Hippocampal formation (tissue), 2 donors: Measurements from ENCODE around the gene SSBP2.
"Not testable (repeated sequence)": the region's sequence is repeated elsewhere in the genome, so short reads cannot be mapped to it uniquely, and the experiment has no call there.

Experiments
- DNase-seq, 2 donors: peaks; one replicate each; lab custom pipeline; 2025; lab: John Stamatoyannopoulos, UW

Gene SSBP2

GRCh38 chr5:81729276-81729675 is 21.6 kb downstream of the SSBP2 start:
- DNase-seq: no peak

- no peak for DNase-seq
These were observed 22.6 kb downstream of the SSBP2 start for GRCh38 chr5:81728301-81728700.

- DNase-seq: no peak
These were observed 24.6 kb downstream of the SSBP2 start for GRCh38 chr5:81726297-81726696.

- no peak for DNase-seq
These were observed 26.3 kb downstream of the SSBP2 start for GRCh38 chr5:81724571-81724970.

GRCh38 chr5:81724108-81724507 is 26.8 kb downstream of the SSBP2 start:
- no peak for DNase-seq

GRCh38 chr5:81721049-81721448 is 29.8 kb downstream of the SSBP2 start:
- no peak for DNase-seq

GRCh38 chr5:81719743-81720345 is 31.1 kb downstream of the SSBP2 start:
- no peak for DNase-seq

- DNase-seq: no peak
These were observed 32.6 kb downstream of the SSBP2 start for GRCh38 chr5:81718300-81718699.

- DNase-seq: no peak
These were observed 33.0 kb downstream of the SSBP2 start for GRCh38 chr5:81717860-81718259.

- no peak for DNase-seq
These were observed 33.7 kb downstream of the SSBP2 start for GRCh38 chr5:81717226-81717625.

GRCh38 chr5:81714076-81714475 is 36.8 kb downstream of the SSBP2 start:
- DNase-seq: not testable (repeated sequence)

- no peak for DNase-seq
These were observed 42.0 kb downstream of the SSBP2 start for GRCh38 chr5:81708889-81709288.

- no peak for DNase-seq
These were observed 47.1 kb downstream of the SSBP2 start for GRCh38 chr5:81703840-81704239.

GRCh38 chr5:81700166-81700565 is 50.7 kb downstream of the SSBP2 start:
- no peak for DNase-seq

- DNase-seq: no peak
These were observed 52.1 kb downstream of the SSBP2 start for GRCh38 chr5:81698813-81699212.

GRCh38 chr5:81696418-81697397 is 54.2 kb downstream of the SSBP2 start:
- no peak for DNase-seq

GRCh38 chr5:81694726-81695125 is 56.2 kb downstream of the SSBP2 start:
- no peak for DNase-seq

- DNase-seq: no peak
These were observed 62.7 kb downstream of the SSBP2 start for GRCh38 chr5:81688215-81688614.

GRCh38 chr5:81687292-81687691 is 63.6 kb downstream of the SSBP2 start:
- DNase-seq: no peak

GRCh38 chr5:81685471-81685870 is 65.4 kb downstream of the SSBP2 start:
- no peak for DNase-seq

- no peak for DNase-seq
These were observed 71.0 kb downstream of the SSBP2 start for GRCh38 chr5:81679885-81680284.

- no peak for DNase-seq
These were observed 75.5 kb downstream of the SSBP2 start for GRCh38 chr5:81675420-81675819.

- no peak for DNase-seq
These were observed 85.1 kb downstream of the SSBP2 start for GRCh38 chr5:81665795-81666194.
